ENCODE results near the gene SSX3.
"Not testable (repeated sequence)": the region's sequence is repeated elsewhere in the genome, so short reads cannot be mapped to it uniquely, and the experiment has no call there.

The SSX3 gene, protein sequence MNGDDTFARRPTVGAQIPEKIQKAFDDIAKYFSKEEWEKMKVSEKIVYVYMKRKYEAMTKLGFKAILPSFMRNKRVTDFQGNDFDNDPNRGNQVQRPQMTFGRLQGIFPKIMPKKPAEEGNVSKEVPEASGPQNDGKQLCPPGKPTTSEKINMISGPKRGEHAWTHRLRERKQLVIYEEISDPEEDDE

DNA sequence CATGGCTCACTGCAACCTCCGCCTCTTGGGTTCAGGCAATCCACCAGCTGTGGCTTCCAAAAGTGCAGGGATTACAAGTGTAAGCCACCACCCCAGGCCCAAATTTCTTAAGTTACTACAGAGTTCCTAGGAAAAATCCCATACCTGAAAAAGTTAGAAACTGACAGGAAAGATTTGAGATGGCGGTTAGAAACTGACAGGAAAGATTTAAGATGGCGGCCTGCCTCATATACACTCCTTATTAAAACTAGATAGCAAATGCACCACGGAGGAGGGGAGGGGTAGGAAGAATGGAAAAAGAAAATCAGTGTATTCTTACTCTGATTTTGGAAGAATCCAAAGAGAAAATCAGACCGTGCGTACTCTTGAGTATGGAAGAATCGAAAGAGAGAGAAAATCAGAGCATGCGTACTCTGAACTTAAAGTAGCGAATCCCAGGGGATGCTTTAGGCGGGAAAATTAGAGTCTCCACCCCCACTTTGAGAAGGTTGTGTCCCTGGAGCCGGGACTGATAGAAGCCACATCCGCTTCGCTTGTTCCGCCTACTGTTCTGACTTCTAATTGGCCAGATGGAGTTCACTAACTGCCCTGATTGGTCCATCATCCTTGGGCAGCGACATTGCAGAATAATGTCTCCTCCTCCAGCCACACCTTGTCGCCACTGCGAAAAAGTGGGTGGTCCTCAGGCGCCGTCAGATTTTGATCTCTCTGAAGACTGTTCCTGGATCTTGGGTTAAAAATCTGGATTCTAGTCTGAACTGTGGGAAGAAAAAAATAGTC lies at the start of gene SSX3:
Gene SSX3, minus strand, starts transcription at position 389 of the 780 bp plus-strand sequence. CDS start 1,454 bp downstream, outside the sequence.
- not testable (repeated sequence) for DNase-seq

DNA sequence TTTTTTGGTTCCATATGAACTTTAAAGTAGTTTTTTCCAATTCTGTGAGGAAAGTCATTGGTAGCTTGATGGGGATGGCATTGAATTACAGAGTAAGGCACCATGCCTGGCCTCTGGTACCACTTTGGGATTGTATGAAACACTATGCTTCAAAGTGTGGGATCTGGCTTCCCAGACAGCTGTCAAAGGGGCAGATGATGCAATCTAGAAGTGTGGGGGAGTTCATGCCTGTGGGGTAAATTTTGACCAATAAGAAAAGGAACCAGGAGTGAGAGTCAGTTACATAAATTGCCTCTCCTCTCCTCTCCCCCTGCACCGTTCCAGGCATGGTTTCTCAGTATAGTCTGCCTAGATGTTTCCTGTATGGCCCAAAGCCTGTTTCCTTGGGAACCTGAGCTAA lies 41.3 kb upstream of the SSX3 start:
- DNase-seq: not testable (repeated sequence)

DNA sequence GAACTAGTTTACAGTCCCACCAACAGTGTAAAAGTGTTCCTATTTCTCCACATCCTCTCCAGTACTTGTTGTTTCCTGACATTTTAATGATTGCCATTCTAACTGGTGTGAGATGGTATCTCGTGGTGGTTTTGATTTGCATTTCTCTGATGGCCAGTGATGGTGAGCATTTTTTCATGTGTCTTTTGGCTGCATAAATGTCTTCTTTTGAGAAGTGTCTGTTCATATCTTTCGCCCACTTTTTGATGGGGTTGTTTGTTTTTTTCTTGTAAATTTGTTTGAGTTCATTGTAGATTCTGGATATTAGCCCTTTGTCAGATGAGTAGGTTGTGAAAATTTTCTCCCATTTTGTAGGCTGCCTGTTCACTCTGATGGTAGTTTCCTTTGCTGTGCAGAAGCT lies 40.4 kb upstream of the SSX3 start:
- DNase-seq: not testable (repeated sequence)

DNA sequence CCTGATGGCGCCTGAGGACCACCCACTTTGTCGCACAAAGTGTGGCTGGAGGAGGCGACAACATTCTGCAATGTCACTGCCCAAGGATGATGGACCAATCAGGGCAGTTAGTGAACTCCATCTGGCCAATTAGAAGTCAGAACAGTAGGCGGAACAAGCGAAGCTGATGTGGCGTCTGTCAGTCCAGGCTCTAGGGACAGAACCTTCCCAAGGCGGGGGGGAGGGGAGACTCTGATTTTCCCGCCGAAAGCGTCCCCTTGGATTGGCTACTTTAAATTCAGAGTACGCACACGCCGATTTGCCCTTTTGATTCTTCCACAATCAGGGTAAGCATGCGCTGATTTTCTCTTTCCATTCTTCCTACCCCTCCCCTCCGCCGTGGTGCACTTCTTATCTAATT lies 26.7 kb upstream of the SSX3 start, which contains the start of gene SSX4:
Gene SSX4, plus strand, starts transcription at position 301 of the 400 bp plus-strand sequence. CDS start 515 bp downstream, outside the sequence.
- DNase-seq: not testable (repeated sequence)

DNA sequence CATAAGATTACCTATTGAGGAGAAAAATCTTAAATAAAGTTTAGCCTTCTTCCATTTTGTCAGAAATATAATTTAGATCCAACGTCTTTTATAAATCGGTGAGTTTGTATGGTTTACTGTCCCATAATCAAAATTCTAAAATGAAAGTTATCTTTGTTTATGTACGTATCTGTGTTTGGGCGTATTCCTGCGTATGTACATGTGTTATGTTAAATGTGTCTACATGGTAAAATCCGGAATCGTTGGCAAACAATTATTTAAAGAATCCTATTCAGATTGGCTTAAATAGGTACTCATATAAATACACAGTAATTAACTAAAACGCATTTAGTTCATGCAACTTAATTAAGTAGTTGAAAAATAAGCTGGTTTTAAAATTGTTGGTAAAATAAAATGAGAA lies 13.9 kb upstream of the SSX3 start:
- DNase-seq: not testable (repeated sequence)

DNA sequence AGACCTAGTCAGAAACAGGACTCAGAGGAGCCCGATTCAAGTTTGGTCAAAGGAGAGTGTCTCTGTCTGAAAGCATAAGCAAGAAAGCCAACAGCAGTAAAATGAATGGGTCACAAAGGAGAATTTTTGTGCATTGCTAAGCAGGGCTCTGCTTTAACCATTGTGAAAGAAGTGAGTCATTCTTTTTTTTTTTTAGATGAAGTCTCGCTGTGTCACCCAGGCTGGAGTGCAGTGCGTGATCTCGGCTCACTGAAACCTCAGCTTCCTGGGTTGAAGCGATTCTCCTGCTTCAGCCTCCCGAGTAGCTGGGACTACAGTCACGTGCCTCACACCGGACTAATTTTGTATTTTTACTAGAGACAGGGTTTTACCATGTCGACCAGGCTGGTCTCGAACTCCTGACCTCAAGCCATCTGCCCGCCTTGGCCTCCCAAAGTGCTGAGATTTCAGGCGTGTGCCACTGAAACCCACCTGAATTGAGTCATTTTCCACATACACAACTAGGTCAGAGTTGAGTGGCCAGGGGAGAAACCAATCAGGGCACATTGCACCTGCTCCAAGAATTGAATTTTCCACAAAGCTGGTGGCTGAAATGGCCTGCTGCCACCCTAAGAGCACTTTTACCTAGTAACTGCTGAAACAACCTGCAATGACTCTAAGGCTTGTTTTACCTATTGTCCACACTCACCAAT lies 11.4 kb upstream of the SSX3 start:
- not testable (repeated sequence) for DNase-seq

DNA sequence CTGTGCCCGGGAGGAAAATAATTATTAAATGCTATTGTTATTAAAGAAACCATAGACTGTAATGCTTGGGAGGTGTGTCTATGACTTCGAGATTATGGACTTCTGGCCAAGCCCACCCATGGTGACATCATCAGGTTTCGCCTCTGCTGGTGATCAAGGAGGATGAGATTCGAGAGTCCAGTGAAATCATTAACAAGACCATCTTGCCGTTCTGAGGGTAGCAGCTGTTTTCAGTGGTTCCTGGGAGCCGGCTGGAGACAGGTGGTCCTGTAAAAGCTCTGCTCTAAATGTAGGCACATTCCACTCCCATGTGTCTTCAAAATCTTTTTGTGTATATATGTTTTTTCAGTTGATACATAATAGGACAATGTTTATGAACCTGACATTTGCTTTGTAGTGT lies 2.8 kb upstream of the SSX3 start:
- not testable (repeated sequence) for DNase-seq

DNA sequence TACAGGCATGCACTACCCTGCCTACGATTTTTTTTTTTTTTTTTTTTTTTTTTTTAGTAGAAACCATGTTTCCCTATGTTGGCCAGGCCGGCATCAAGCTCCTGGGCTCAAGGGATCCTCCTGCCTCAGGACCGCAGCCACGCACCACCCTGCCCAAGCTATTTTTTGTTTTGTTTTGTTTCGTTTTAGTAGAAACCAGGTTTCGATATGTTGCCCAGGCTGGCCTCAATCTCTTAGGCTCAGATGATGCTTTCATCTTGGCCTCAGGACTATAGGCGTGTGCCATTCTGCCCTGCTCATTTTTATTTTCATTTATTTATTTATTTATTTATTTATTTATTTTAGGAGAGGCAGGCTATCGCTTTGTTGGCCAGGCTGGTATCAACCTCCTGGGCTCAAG lies 1.2 kb upstream of the SSX3 start:
- DNase-seq: no peak

DNA sequence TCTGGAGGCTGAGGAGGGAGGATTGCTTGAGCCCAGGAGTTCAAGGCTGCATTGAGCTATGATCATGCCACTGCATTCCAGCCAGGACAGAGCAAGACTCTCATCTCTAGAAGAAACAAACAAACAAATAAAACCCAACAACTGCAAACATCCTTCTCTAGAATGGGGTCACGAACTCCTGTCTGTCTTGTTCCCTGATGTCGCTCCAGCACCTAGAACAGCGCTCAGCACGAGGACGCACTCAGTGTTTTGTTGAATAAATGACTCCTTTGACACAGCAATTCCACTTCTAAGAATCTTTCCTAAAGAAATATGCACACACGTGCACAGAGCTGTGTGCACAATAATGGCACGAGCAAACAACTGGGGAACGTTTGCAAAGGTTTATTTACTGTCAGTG lies 10.4 kb downstream of the SSX3 start:
- DNase-seq: not testable (repeated sequence)

DNA sequence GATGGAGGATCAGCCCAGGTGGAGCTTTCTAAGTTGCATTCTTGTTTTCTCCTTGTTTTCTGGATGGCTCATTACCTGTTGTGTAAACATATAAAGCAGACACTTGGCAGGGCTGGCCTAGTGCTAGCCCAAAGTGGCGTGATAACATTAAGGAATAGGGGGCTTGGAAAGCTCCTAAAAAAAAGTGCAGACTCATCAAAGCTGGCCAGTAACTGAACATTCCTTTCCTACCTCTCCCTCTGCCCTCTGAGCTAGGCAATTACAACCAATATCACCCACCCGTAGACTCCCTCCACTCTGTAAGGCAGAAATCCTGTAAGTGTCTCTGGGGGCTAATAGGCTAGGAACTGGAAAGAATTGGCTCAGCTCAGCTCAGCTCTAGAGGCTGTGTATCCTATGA lies 42.5 kb downstream of the SSX3 start:
- not testable (repeated sequence) for DNase-seq

DNA sequence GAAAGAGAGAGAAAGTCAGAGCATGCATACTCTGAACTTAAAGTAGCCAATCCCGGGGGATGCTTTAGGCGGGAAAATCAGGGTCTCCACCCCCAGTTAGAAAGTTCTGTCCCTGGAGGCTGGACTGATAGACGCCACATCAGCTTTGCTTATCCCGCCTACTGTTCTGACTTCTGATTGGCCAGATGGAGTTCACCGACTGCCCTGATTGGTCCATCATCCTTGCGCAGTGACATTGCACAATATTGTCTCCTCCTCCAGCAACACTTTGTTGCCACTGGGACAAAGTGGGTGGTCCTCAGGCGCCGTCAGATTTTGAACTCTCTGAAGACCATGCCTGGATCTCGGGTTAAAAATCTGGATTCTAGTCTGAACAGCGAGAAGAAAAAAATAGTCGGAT lies 50.3 kb downstream of the SSX3 start:
- DNase-seq: no peak

Data from hypothalamus (tissue), 51 donors.